Activated CD4-positive, alpha-beta T cell treated with anti-CD3 and anti-CD28 coated beads, Interleukin-2, amount 50 U/mL, for 1 hour (primary cell): Measurements from ENCODE around the gene CHMP4B.
A peak's percentile ranks its signal among the peaks of the same experiment; 100 is the strongest.

Source experiments
- DNase-seq: peaks from one replicate; pipeline ENCODE4 v3.0.0-alpha.2; 2020

Gene CHMP4B

GRCh38 chr20:33810885-33811775 is at the start of gene CHMP4B:
Gene CHMP4B, plus strand, starts transcription at chr20:33811348. Its CDS starts 121 bp downstream, at chr20:33811469.
- peak; percentile 99 for DNase-seq

DNA sequence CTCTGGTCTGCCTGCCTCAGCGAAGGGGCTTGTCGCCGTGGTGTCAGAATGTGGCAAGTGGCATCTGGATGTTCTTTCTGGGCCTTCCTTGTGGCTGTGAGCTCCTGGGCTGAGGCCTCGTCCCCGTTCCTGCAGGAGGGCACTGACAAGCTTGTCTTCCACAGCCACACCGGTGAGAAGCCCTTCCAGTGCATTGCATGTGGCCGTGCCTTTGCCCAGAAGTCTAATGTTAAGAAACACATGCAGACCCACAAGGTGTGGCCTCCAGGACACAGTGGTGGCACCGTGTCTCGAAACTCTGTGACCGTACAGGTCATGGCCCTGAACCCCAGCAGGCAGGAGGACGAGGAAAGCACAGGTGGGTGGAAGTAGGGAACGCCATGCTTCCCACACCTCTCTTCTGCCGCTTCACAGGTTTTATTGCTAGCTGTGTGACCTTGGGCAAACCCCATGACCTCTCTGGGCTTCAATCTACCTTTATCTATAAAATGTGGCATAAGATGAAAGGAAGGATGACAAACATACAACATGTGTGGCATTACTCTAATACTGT is 49.4 kb upstream of the CHMP4B start:
- DNase-seq, result no peak

DNA sequence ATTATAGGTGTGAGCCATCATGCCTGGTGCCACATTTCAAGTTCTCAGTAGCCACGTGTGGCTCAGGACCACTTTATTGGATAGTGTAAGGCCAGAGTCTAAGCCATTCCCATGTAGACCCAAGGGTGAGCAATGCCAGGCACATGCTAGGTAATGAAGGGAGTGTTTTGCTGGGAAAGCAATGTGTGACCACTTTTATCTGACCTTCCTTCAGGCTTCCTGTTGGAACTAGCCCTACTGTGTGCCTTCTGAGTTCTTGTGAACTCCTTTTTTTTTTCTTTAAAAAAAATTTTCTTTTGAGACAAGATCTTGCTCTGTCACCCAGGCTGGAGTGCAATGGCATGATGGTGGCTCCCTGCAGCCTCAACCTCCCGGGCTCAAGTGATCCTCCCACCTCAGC is 46.0 kb upstream of the CHMP4B start:
- no peak for DNase-seq

- DNase-seq, result no peak
Measured at GRCh38 chr20:33765592-33765991, 45.6 kb upstream of the CHMP4B start.

- no peak for DNase-seq
Measured at GRCh38 chr20:33766686-33767085, 44.5 kb upstream of the CHMP4B start.

DNA sequence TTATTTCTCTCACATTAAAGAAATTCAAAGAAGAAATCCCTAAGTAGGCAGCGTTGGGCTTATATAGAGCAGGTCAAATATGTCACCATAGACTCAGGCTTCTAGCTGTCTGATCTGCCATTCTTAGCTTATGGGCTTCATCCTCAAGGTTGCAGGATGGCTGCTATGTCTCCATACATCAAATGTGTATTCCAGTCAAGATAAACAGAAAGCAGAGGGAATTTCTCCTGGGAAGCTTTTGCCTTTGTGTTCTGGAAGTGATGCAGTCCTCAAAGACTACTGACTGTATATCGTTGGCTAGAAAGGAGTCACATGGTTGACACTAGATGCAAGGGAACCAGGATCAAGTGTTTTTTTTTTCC is 43.4 kb upstream of the CHMP4B start:
- no peak for DNase-seq

- DNase-seq, result no peak
Measured at GRCh38 chr20:33769043-33769442, 42.1 kb upstream of the CHMP4B start.

GRCh38 chr20:33770005-33770404 is 41.1 kb upstream of the CHMP4B start:
- DNase-seq, result no peak

DNA sequence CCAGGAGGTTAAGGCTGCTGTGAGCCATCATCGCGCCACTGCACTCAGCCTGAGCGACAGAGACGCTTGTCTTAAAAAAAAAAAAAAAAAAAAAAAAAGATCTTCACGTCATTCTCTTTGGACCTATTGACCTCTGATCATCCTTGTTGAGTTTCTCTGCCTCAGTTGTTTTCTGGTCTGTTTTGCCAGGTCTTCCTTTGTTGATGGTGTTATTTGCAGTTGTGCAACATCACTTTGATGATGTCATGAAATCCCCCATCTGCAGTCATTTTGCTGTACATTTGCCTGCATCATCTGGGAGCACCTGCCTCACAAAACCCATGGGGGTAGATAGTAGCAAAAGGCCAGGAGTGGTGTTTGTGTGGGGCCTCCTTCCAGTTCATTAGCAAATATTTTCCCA is 39.2 kb upstream of the CHMP4B start:
- no peak for DNase-seq

- no peak for DNase-seq
Measured at GRCh38 chr20:33772439-33772838, 38.7 kb upstream of the CHMP4B start.

- DNase-seq, result no peak
Measured at GRCh38 chr20:33773412-33774089, 37.6 kb upstream of the CHMP4B start.

DNA sequence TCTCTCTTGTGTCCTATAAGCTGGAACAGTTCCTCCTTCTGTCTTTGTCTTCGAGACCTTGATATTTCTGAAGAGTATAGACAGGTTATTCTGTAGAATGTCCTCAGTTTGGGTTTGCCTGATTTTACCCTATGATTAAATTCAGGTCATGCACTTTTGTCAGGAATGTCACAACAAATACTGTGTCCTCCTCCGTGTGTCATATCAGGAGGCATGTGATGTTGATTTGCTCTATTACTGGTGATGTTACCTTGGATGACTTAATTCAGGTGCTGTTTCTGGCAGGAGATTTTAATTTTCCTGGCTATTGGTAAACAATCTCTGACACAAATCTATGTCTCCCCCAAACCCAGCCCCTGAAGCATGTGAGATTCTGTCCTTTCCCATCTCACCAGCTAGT is 33.3 kb upstream of the CHMP4B start:
- DNase-seq, result no peak

- DNase-seq, result no peak
Measured at GRCh38 chr20:33781133-33781532, 30.0 kb upstream of the CHMP4B start.

- DNase-seq, result no peak
Measured at GRCh38 chr20:33781945-33782344, 29.2 kb upstream of the CHMP4B start.

GRCh38 chr20:33783256-33783655 is 27.9 kb upstream of the CHMP4B start:
- DNase-seq, result no peak

DNA sequence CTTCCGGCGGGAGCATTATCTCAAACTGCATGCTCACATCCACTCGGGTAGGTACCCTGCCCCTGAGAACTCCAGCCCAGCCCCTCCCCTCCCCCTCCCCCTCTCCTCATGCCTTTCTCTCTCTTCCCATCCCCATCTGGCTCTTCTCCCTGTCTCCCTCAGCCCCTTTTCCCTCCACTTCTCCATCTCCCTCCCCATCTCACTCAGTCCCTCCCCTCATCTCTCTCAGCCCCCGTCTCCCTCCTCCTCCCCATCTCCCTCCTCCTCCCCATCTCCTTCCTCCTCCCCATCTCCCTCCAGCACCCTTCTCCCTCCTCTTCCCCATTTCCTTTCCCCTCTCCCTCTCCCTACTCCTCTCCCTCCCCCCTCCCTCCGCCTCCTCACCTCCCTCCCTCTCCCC is 27.3 kb upstream of the CHMP4B start:
- DNase-seq, result no peak

GRCh38 chr20:33784225-33784624 is 26.9 kb upstream of the CHMP4B start:
- no peak for DNase-seq

DNA sequence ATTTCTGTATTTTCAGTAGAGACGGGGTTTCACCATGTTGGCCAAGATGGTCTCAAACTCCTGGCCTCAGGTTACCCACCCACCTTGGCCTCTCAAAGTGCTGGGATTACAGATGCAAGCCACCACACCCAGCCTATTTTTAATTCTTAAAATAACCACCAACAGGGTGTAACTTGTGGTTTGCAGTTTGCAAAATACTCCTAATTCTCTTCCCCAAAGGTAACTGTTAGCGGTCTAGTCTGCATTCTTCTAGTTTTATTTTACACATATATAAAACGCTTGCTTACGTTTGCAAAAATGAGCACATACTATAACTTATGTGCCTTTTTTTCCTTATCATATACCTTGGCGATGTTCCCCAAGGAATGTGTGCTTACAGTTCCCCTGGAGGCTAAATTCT is 25.6 kb upstream of the CHMP4B start:
- DNase-seq, result no peak

- no peak for DNase-seq
Measured at GRCh38 chr20:33787253-33787891, 23.8 kb upstream of the CHMP4B start.

DNA sequence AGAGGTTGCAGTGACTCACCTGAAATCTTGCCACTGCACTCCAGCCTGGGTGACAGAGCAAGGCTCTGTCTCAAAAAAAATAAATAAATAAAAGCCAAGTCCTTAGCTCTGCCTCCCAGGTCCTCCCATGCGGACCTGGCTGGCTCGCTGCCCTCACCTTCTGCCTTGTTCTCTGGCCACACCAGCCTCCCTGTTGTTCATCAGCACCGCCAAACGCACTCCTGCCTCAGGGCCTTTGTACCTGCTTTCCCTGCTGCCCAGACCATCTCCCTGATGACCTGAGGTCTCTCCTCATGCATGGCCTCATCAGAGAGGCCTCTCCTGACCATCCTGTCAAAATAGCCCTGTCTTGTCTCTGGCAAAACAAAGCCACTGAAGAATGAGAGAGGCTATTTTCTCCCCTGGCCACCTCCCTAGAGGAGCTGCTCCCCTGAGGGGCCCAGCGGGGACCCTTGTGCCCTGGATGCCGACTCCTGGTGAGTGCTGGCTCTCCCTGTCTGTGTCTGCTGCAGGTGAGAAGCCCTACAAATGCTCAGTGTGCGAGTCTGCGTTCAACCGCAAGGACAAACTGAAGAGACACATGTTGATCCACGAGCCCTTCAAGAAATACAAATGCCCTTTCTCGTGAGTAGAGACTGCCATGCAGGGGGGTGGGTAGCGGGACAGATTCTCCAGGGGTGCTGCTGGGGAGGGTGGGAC is 22.6 kb upstream of the CHMP4B start:
- no peak for DNase-seq

DNA sequence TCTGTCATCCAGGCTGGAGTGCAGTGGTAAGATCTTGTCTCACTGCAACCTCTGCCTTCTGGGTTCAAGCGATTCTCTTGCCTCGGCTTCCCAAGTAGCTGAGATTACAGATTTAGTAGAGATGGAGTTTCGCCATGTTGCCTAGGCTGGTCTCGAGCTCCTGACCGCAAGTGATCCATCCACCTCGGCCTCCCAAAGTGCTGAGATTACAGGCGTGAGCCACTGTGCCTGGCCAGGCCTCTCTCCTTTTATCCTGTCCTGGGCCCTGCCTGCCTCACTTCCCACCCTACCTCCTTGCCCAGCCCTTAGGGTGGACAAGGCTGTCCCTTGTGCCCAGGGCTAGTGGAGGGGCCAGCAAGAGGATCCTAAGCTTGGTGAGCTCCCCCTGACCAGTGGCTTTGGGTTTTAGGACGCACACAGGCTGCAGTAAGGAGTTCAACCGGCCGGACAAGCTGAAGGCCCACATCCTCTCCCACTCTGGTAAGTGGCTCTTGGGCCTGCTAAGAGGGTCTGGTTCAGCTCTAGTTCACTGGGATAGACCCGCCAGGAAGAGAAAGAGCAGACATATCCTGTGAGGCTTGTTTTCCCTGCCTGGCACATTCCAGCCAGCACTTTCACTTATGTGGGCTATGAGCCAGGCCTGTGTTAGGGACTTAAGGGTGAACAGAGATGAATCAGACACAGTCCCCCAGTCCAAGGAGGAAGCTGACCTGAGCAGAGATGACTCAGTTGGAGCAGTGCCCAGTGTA is 21.9 kb upstream of the CHMP4B start:
- no peak for DNase-seq

DNA sequence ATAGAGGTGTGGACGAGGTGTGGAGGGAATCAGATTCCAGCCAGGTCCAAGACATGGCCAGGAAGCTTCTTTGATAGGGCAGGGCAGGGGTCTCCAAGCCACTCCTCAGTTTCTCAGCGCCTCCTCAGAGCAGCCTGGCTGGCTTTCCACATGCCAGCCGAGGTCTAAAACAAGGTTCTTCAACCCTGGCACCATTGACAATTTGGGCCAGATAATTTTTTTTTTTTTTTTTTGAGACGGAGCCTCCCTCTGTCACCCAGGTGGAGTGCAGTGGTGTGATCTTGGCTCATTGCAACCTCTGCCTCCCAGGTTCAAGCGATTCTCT is 21.3 kb upstream of the CHMP4B start:
- no peak for DNase-seq
